NCI-H2227 treated with DMSO at 0.1 percent for 48 hours (cell line): ENCODE measurements around the gene C8G.

Experiments used
- DNase-seq: peaks from one replicate; lab custom pipeline; 2025; lab: John Stamatoyannopoulos, UW

Gene C8G

GRCh38 chr9:136983167-136983566, 38.1 kb downstream of the C8G start:
- no peak for DNase-seq

GRCh38 chr9:136983656-136984314, 38.7 kb downstream of the C8G start:
- DNase-seq: no peak

DNA sequence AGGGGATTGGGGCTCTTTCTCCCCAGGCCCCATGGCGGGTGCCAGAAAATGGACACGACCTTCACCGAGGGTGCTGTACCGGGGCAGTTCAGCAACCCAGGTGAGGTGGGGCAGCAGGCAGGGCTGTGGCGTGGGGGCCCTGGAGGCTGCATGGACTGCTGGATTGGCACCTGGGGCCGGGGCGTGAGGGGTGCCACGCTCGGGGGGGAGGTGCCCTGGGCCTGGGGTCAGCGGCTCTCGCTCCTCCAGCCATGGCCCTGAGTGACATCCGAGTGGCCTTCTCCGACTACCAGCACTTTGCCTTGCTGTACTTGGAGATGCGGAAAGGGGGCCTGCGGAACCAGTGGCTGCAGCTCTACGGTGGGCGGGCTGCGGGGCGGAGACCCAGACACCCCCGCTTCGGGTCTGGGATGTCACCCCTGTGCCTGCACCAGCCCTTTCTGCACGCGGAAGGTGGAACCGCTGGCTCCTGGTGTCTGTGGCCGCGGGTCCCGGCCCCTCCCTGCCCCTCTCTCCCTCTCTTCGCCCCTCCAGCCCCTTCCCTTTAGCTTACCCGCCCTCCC, 39.5 kb downstream of the C8G start:
- DNase-seq: no peak

- DNase-seq: no peak
These were observed 40.1 kb downstream of the C8G start for GRCh38 chr9:136985027-136985602.

GRCh38 chr9:136985853-136986252, 40.8 kb downstream of the C8G start:
- no peak for DNase-seq

DNA sequence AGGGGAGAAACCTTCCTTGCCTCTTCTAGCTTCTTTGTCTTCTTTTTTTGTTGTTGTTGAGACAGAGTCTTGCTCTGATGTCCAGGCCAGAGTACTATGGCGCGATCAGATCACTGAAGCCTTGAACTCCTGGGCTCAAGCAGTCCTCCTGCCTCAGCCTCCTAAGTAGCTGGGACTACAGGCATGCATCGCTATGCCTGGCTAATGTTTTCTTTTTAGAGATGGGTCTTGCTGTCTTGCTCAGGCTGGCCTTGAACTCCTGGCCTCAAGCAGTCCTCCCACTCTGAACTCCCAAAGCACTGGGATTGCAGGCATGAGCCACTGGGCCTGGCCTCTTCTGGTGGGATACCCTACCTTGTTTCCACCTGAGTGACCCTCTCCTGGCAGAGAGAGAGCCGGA, 43.8 kb downstream of the C8G start:
- DNase-seq: no peak

GRCh38 chr9:136990242-136990911, 45.3 kb downstream of the C8G start:
- DNase-seq: no peak

DNA sequence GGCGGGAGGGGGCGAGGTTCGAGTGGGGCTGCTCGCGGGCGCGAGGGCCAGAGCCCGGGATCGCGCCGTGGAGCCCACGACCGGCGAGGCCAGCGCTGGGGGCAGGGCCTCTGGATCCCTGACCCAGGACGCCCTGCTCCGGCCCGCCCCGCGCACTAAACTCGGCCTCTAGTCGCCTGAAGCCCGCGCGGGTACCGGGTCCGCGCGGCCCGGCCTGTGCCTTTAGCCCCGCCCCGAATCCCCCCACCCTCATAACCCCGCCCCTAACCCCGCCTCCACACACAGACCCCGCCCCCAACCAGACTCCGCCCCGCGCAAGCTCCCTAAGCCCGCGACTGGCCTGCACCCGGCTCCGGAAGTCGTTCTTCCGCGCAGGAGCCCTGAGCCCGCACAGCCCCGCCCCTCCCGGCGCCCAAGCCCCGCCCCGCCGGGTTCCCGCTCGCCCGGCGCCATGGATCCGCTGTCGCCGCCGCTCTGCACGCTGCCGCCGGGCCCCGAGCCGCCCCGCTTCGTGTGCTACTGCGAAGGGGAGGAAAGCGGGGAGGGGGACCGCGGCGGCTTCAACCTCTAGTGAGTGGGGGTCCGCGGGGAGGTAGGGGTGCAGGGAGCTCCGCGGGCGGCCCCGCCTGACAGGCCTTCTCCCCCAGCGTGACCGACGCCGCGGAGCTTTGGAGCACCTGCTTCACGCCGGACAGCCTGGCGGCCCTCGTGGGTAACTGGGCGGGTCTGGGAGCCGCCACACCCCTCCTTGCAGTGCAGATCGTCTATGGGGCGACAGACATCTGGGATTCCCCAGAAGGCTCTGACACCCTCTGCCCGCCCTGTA, 47.2 kb downstream of the C8G start, which contains the start of gene PAXX:
TSS of gene PAXX (plus strand) at position 430 of the 826 bp plus-strand sequence. CDS start at position 452, 22 bp downstream.
- DNase-seq: peak; percentile 30

GRCh38 chr9:136992819-136993369, 47.9 kb downstream of the C8G start:
- DNase-seq: no peak

DNA sequence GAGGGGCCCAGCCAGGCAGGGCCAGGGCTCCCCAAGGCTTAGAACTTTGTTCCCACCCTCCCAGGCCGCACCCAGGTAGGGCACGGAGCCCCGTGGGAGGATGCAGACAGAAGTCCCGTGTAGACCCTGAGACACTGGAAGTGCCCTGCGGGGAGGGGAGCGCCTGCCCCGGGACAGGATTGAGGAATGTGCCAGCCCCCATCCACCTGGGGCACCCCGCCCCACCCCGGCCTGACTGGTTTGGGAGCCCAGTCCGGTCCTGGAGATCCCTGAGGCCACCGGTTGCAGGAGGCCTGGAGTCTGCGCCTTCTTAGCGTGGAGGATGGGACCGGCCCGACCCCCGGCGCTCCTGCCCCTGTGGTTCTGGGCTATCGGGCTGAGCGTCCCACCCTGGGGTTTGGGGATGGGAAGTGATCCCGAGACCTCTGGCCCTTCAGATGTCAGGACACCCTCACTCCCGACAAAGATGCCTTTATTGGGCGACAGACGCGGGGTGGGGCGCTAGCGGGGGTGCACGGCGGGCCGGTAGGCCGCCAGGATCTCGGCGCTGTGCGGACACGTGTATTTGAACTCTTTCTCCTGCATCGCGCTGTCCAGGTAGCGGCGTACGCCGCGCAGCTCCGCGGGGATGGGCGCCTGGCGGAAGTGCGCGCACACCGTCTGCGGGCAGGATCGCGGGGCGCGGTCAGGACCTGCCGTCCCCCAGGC, 49.3 kb downstream of the C8G start:
- DNase-seq: no peak

DNA sequence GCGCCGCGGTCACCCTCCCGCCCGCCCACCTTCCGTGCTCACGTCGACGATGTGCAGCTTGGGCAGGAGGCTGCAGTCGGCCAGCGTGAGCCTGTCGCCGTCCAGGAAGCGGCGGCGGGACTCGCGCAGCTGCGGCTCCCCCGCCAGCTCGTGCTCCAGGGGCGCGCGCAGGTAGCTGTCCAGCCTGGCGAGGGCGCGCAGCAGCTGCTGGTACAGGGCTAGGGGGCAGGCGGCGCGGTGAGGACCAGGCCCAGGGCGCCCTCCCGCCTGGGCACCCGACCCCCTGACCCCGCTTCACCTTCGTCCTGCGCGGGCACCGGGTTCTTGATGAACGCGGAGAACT, 49.8 kb downstream of the C8G start:
- no peak for DNase-seq

DNA sequence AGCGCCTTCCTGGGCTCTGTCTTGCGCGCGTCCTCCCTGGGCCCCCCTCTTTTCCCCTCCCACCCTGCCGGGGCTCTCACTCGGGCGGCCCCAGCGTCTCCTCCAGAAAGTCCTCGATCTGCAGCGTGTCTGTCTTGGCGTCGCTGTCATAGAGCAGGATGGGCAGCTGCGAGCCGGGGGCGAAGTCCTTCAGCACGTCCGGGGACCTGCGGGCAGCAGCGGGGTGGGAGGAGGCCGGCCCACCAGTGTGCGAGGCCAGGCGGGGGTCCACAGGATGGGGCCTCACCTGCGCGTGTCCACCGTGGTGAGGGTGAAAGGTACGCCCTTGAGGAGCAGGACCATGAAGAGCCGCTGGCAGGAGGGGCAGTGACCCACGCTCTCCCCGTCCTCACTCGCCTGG, 50.3 kb downstream of the C8G start:
- DNase-seq: no peak

DNA sequence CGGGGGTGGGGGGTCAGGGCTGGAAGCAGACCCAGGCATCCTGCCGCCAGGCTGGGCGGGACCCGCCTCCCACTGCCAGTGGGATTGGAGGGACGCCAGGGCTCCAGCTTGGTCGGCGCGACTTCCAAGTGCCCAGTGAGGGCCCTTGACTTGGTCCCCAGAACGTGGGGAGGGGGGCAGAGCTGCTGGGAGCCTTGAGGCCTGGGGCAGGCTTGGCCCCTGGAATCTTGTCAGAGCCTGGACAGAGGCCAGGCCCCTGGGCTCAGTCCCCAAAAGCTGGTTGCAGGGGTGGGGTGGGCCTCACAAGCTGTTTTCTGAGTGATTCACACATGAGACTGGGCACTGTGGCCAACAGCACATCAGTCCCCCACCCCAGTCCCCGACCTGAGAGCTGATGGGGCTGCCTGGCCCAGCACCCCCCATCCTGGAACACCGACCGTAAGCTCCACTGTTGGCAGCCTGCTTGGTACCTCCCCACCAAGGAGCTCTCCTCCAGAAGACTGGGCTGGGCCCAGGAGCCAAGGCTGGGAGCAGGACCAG, 50.8 kb downstream of the C8G start:
- no peak for DNase-seq
